ENCODE data around the gene MLNR. TPM values are rescaled to one million over a fixed set of nuclear protein-coding genes. Genes with fewer than 3 reads are reported as not detected.

Gene MLNR
- polyA plus RNA-seq (ENCODE audit: insufficient read length), result 0.11 TPM

- peak; percentile 8 for DNase-seq (ENCODE audit: low read depth)
These were observed at the start of gene MLNR for GRCh38 chr13:49220036-49220855. Gene MLNR (plus strand): TSS chr13:49220338. CDS start chr13:49220338, 0 bp downstream.

DNA sequence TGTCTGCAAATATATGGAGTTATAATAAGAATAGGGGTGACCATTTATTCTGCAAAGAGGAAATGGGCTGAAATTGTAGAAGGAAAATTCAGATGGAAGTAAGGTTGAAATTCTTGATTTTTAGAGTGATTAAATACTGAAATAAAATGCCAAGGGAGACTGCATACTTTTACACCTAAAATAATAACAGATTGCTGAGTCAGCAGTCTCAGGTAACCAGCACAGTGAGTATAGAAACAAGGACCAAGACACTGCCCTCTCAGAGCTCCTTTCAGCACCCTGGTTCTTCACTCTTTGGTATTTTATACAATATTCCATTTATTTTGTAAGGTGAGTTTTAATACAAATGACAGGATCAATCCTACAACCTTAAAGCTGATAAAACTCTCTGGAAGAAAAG, 48.8 kb upstream of the MLNR start:
- no peak for DNase-seq (ENCODE audit: low read depth)

DNA sequence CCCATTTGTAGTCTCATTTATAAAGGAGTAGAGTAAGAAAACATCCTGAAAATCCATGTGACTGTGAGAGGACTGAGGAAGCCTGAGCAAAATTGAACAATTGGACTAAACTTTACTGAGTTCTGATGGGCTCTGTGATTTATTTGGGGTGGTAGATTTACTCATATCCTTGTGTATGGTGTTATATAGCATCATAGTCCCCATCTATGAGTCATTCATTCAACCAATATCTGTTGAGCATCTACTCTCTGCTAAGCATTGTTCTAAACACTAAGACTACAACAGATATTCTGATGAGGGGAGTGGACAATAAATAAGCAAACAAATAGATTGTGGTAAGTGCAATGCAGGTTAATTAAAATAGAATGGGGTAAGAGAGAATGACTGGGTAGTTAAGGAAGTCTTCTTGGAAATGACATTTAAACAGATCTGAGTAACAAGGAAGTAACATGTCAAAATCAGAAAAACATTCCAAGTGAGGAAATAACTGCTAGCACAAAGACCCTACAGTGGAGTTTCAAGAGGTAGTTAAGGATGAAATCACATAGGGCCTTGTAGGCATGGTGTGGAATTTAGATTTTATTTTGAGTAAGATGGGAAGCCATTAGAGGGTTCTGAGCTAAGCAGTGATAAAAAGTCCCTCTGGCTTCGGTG, 36.3 kb upstream of the MLNR start:
- no peak for DNase-seq (ENCODE audit: low read depth)

DNA sequence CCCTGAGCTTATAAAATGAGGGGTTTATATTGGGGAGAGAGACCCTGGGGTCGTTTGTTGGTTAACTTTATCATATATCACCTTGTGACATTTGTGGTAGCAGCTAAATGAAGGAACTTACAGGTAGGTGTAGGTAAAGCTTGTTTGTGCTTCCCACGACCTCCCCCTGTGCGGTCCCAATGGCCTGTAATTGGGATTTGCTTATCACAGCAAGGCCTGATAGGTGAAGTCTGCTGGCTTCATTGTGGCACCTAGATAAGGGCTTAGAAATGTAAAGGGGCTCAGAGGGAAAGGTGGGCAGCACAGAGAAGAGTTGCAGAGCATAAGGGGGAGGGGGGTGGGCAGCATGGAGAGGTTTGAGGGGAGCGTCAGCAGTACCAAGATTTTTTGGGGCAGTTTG, 35.5 kb upstream of the MLNR start:
- no peak for DNase-seq (ENCODE audit: low read depth)

DNA sequence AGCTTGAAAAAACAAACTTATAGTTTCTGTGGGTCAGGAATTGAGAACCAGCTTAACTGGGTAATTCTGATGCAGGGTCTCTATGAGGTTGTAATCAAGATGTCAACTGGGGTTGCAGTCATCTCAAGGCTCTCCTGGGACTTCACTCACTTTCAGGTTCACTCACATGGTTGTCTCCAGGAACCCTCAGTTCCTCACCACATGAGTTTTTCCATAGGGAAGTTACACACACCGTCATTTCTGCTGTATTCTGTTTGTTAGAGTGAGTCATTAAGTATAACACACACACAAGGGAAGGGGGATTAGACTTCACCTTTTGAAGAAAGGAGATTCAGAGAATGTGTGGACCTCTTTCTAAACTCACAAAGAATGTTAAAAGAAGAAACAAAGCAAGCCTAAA, 34.9 kb upstream of the MLNR start:
- no peak for DNase-seq (ENCODE audit: low read depth)

GRCh38 chr13:49190901-49191300, 29.2 kb upstream of the MLNR start:
- DNase-seq (ENCODE audit: low read depth), result no peak

DNA sequence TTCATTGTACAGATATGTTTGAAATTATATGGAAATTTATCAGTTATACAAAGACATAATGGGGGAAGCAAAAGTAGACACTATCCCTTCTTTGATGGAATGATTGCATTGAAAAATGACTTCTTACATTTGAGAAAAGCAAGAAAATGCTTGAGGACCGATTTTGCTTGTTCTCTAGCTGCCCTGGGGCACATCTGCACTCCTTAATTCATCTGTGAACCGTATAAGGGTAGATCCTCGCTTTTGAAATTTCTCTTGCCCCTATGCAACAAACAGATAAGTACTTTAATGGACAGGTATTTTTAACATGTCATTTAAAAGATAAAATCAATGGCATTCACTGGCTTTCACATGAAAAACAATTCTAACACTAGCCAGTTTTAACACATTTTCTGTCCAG, 13.5 kb upstream of the MLNR start:
- no peak for DNase-seq (ENCODE audit: low read depth)

DNA sequence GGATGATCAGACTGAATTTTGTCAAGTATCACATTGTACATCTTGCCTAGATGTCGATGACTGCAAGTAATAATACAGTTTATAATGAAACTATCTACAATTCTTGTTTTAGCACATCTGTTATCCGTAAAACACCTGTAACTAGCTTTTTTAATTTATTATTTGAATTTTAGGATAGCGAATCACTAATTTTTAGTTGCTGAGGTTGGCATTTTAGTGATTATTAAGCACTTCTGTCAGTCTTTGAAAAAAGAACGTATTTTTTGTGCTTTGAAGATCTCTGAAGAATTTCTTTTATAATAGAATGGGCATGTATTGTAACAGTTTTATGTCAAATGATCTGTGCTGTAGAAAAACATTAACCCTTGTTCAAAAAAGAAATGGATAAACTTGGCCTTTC, 11.5 kb upstream of the MLNR start:
- DNase-seq (ENCODE audit: low read depth), result no peak

GRCh38 chr13:49210114-49210513, 10.0 kb upstream of the MLNR start:
- no peak for DNase-seq (ENCODE audit: low read depth)

DNA sequence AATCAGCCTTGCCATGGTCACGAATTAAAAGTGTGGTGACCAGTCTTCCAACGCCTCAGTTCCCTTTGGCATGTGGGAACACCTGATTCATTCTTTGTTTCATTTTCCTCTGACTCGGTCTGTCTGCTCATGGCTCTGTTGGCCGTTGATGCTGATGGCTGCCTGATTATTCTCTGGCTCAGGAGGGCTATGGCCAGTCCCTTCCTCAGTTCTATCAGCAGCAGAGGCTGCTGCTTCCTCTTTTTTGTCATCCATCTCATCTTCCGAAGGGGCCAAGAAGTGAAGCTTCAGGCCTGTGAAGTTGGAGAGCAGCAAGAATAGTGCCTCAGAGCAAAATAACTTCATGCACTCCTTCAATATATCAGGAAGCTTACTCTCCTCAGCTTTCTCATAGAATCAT, 9.5 kb upstream of the MLNR start:
- no peak for DNase-seq (ENCODE audit: low read depth)

DNA sequence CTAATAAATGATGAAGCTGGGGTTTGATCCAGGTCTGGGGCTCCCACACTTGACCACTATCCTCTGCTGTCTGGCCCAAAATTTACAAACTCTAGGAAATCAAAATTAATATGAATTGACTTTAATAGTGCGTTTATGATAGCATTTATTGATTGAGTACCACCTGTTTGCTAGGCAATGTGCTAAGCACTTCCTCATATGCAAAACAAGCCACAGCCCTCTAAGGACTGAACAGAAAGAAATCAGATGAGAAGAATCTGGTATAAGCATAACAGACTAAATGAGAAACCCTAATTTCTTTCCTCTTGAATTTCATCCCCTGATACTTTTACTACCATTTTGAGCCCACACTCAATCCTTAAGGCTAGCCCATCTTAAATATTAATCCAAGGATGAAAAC, 6.6 kb upstream of the MLNR start:
- no peak for DNase-seq (ENCODE audit: low read depth)

DNA sequence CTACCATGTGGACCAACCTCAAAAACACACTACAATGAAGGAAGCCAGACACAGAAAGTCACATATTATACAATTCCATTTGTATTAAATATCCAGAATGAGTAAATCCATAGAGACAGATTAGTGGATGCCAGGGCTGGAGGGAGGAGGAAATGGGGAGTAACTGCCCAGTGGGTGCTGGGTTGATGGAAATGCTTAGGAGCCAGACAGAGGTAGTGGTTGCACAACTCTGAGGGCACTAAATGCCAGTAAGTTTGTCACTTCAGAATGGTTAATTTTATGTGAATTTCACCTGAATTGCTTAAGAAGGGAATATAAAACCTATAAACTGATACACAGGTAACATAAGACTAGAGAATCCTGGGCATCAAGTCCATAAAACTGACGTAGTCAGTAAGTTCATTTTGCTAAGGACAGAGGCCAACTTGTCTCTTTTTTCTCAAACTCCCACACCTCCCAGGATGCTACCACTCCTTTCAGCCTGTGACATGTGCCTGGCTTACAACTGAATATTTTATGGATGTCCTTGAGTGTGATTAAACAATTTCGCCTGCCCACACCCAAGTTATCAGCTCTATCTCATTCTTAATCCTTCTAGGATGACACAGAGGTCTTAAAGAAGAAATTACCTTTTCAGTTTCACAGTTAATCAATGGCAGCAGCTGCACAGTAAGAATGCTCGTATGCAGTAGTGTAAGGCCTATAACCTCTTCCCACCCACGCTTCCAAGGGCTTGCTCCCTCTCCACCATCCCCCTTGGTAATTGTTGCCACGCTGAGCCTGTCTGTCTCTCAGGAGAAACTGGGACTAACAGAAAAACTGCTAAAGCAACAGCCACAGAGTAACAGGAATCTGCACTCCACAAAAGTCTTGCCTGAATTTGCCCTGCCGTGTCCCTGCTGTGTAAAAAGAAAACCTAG, 5.9 kb upstream of the MLNR start:
- no peak for DNase-seq (ENCODE audit: low read depth)

DNA sequence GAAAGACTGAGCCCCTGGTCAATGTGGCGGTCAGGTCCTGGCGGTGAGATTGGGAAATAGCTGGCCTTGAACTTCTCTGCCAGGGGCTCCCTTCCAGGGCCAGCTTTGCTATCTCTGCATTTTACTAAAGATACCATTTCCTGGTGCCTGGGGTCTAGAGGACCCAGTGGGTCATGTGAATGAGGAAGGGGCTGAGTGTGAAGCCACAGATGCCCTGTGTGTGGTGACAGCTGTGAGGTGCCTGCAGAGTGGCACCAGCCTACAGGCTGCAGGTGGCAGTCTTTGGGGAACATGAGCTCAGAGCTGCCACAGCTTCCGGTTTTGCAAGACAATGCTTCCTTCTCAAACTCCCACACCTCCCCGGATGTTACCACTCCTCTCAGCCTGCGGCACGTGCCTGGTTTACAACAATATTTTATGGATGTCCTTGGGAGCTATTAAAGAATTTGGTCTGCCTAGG, 5.2 kb upstream of the MLNR start:
- peak; percentile 8 for DNase-seq (ENCODE audit: low read depth)

DNA sequence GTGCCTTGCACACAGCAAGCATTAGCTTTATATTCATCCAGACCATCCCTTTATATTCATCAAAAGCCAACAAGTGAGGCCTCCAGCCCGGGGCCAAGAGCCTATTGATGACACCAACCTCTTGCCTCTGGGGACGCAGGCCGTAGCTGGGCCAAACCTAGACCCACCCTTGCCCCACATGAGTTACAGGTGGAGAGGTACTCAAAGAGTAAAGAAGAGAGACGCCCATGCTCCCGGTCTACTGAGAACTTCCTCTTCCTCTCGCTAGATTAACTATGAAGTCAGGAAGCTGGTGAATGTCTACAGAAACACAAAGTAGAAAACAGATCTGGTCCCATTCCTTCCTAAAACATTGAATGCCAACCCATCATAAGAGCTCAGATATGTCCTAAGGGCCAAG, 3.8 kb upstream of the MLNR start:
- no peak for DNase-seq (ENCODE audit: low read depth)

DNA sequence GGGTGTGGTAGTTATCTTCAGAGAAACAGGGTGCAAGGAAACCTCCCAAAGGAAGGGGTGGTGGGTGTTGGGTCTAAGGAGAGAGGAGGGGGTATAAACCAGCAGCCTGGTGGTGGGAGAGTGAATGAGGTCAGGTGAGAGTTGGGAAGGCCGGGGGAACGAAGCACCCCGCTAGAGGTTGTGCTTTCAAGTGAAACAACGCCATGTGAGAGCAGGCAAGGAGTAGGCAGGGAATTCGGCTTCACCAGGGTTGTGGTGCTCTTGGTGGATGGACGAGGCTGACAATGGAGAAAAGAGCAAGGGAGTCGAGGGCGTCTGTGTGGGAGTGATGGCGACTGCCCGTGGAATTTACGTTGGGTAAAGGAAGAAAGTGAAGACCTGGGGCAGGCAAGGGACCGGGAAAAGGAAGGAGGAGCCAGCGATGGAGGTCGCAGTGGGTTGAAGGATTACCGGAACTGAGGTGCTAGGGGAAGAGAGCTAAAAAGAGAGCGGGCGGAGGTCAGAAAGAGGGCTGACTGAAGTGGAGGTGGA, 2.1 kb upstream of the MLNR start:
- DNase-seq (ENCODE audit: low read depth), result no peak

GRCh38 chr13:49218493-49219051, 1.6 kb upstream of the MLNR start:
- DNase-seq (ENCODE audit: low read depth), result no peak

DNA sequence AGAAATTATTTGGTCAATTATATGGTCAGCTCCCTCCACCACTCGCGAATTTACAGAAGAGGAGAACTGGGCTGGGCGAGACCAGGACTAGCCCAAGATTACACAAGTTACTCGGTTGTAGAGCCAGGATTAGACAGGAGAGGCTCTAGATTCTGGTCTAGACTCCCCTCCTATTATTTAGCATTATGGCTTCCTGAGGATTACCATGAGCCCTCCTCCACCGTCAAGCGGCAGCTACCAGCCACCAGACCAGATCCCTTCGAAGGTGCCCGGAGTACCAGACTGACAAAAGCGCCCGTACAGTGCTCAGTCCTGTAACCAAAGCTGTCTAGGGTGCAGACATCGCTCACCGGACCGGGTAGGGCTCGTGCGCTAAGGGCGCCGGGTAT, 497 bp upstream of the MLNR start:
- DNase-seq (ENCODE audit: low read depth), result no peak

- DNase-seq (ENCODE audit: low read depth), result no peak
These were observed 885 bp downstream of the MLNR start for GRCh38 chr13:49220856-49221589.

DNA sequence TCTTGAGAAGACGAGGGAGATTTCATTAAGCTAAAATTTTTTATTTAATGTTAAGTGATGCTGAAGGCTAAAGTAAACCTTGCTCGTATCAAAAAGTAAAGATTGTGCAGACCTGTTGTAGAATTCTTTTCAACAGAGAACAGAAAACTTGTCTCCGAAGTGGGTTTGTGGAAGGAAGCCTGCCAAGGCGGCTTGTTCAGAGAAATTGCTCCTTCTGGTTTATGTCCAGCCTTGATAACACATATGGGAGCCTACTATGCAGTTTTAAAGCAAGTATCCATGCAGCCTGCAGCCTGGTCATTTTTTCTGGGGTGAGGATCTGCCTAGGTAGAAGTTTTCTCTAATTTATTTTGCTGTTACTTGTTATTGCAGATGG, 1.4 kb downstream of the MLNR start:
- DNase-seq (ENCODE audit: low read depth), result no peak

DNA sequence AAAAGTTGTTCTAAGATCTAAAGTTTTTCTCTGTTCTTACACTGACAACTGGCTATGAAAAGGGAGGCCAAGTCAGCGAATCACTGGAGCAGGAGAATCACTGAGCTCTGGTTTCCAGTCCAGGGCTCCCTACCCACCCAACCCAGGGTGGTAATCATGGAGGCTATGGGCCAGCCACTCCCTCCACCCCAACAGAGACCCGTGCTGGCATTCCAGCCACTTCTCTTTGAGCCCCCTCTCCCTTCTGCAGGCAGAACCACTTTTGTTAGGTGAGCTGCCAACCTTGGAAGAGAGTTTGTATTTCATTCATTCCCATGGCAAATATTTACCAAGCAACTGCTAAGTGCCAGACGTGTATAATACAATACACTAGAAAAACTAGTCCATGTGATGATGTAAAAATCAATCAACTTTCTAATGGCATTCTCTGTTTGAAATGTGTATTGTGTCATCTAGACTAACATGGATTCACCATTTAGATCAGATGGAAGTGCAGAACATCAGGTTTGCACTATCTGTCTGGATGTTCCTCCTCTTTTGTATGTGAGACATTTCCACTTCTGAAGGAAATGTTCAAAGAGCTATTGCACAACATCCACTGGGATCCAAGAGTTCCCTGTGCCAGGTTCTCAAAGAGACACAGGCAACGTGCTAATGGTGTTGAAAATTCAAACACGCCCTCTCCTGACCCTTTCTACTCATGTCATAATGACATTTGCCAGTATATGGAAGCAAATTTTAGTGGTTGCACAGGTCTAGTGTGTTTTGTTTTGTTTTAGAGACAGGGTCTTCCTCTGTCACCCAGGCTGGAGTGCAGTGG, 5.3 kb downstream of the MLNR start:
- no peak for DNase-seq (ENCODE audit: low read depth)
